HepG2 (cell line): ENCODE results near the gene CSMD2. TPM values are rescaled to one million over a fixed set of nuclear protein-coding genes. Genes with fewer than 3 reads are reported as not detected.

Experiments
- ATAC-seq: fragments of 200-7000 bp; cut with Tn5 transposase; 3 replicates; pipeline ENCODE4 v1.9.1; 2020; ENCODE audit warnings: mild to moderate bottlenecking, moderate library complexity
- BruUV-seq: library from RNA; stranded (reverse); fragments of 400-500 nt; replicated peaks from 2 replicates; lab custom pipeline; 2021; lab: Mats Ljungman, UMichigan
- CTCF ChIA-PET: fragments of 300-600 bp; formaldehyde crosslinking; extraction: SDS; loops from one replicate; lab custom pipeline; 2021; ENCODE audit warnings: low total read pairs, inconsistent platforms, low intra/inter-chr PET ratio; lab: Yijun Ruan, JAX
- POLR2A ChIA-PET: fragments of 350-600 bp; sonication (Branson Sonifier 250); formaldehyde crosslinking; loops from one replicate; lab custom pipeline; 2020; ENCODE audit warnings: antibody characterized with exemption, inconsistent platforms; lab: Yijun Ruan, JAX
- DNase-seq: peaks from one replicate; pipeline ENCODE4 v3.0.0-alpha.2; 2015; ENCODE audit warnings: low spot score
- FAIRE-seq: peaks from 3 replicates; lab custom pipeline; 2011; peaks lifted over from hg19 to GRCh38; lab: Jason Lieb, UNC
- H2AFZ ChIP-seq: one replicate; pipeline ENCODE4 v1.6.1; 2011; ENCODE audit warnings: low read length, inconsistent platforms
- H3K27ac ChIP-seq: fragments of 300-600 bp; 3 replicates; pipeline ENCODE4 v1.8.0; 2011; ENCODE audit warnings: mixed run types, mild to moderate bottlenecking, mixed read lengths, low read length, inconsistent platforms; ENCODE audit not compliant: insufficient read depth; ENCODE audit errors: extremely low read length
- H3K27me3 ChIP-seq, 2 experiments: fragments of 200-600 bp in 1 of 2; 2 replicates in 1 of 2; 3 replicates in 1 of 2; pipeline versions ENCODE4 v1.6.0 to v1.8.0; 2011; ENCODE audit warnings: low read length in 2 of 2, mild to moderate bottlenecking in 2 of 2, moderate library complexity in 2 of 2, inconsistent platforms in 1 of 2; ENCODE audit not compliant: insufficient read depth in 2 of 2, control insufficient read depth in 1 of 2
- H3K36me3 ChIP-seq, 2 experiments: fragments of 200-600 bp in 1 of 2; replicated peaks in 1 of 2; 2 replicates in 1 of 2; 3 replicates in 1 of 2; pipeline versions ENCODE4 v1.5.1 to v1.8.0; 2011; ENCODE audit warnings: low read length in 2 of 2, inconsistent platforms in 1 of 2; ENCODE audit not compliant: insufficient read depth in 2 of 2, control insufficient read depth in 1 of 2
- H3K4me1 ChIP-seq: 2 replicates; pipeline ENCODE4 v1.5.1; 2012; ENCODE audit warnings: low read length, inconsistent platforms; ENCODE audit not compliant: insufficient read depth
- H3K4me2 ChIP-seq: 2 replicates; pipeline ENCODE4 v1.6.0; 2011; ENCODE audit warnings: low read depth, low read length, inconsistent platforms
- H3K4me3 ChIP-seq, 3 experiments: fragments of 200-600 bp in 1 of 3; sonication (generic), shearing (Covaris generic) in 1 of 3; replicated peaks in 1 of 3; 2 replicates each; pipeline ENCODE4 v1.5.1; 2011 to 2016; ENCODE audit warnings: low read length in 3 of 3, inconsistent platforms in 2 of 3, low read depth in 2 of 3, mild to moderate bottlenecking in 2 of 3, control low read depth in 1 of 3, mixed read lengths in 1 of 3; ENCODE audit not compliant: insufficient read depth in 1 of 3
- H3K79me2 ChIP-seq: one replicate; pipeline ENCODE4 v1.6.1; 2011; ENCODE audit warnings: low read length, inconsistent platforms; ENCODE audit not compliant: insufficient read depth
- H3K9ac ChIP-seq: 2 replicates; pipeline ENCODE4 v1.6.0; 2011; ENCODE audit warnings: mild to moderate bottlenecking, low read depth, low read length, inconsistent platforms; ENCODE audit not compliant: insufficient read depth
- H3K9me3 ChIP-seq: 2 replicates; pipeline ENCODE4 v1.5.1; 2012; ENCODE audit warnings: mild to moderate bottlenecking, low read length
- H4K20me1 ChIP-seq: 2 replicates; pipeline ENCODE4 v1.6.0; 2011; ENCODE audit warnings: inconsistent platforms, mild to moderate bottlenecking, low read length, moderate library complexity; ENCODE audit not compliant: insufficient read depth
- CAMTA2 ChIP-seq: sonication (generic); formaldehyde crosslinking; IDR thresholded peaks from 2 replicates; pipeline ENCODE4 v1.4.0; 2020; ENCODE audit warnings: mild to moderate bottlenecking, missing genetic modification reagents, borderline replicate concordance
- CERS6 ChIP-seq: sonication (generic); formaldehyde crosslinking; IDR thresholded peaks from 2 replicates; pipeline ENCODE4 v1.5.0; 2020; ENCODE audit warnings: missing genetic modification reagents
- FOXA3 ChIP-seq: IDR thresholded peaks from 2 replicates; pipeline ENCODE4 v1.6.1; 2016; ENCODE audit warnings: missing genetic modification reagents, missing compliant biosample characterization
- HNRNPH1 ChIP-seq: fragments of 200-400 bp; formaldehyde crosslinking; optimal IDR thresholded peaks from 2 replicates; pipeline ENCODE3; 2017; ENCODE audit warnings: mild to moderate bottlenecking, low read depth, low read length
- REST ChIP-seq, 2 experiments: IDR thresholded peaks; 2 replicates each; pipeline ENCODE4 v1.6.1; 2011 to 2012; ENCODE audit warnings: low read length in 2 of 2, borderline replicate concordance in 1 of 2, low read depth in 1 of 2, mild to moderate bottlenecking in 1 of 2, moderate library complexity in 1 of 2
- SRSF1 ChIP-seq: fragments of 200-400 bp; formaldehyde crosslinking; optimal IDR thresholded peaks from 2 replicates; pipeline ENCODE3; 2017; ENCODE audit warnings: mild to moderate bottlenecking, low read depth, low read length, moderate library complexity
- SRY ChIP-seq: sonication (generic); formaldehyde crosslinking; IDR thresholded peaks from 2 replicates; pipeline ENCODE4 v1.8.0; 2022; ENCODE audit warnings: mild to moderate bottlenecking, missing genetic modification reagents
- STAT5B ChIP-seq: sonication (generic); formaldehyde crosslinking; IDR thresholded peaks from 2 replicates; pipeline ENCODE4 v1.4.0; 2020; ENCODE audit warnings: missing genetic modification reagents
- STAT6 ChIP-seq: sonication (generic); formaldehyde crosslinking; IDR thresholded peaks from 2 replicates; pipeline ENCODE4 v1.4.0; 2020; ENCODE audit warnings: missing genetic modification reagents, mild to moderate bottlenecking, borderline replicate concordance
- ZNF30 ChIP-seq: sonication (generic); formaldehyde crosslinking; IDR thresholded peaks from 2 replicates; pipeline ENCODE4 v1.5.0; 2020; ENCODE audit warnings: mild to moderate bottlenecking, missing genetic modification reagents
- ZNF7 ChIP-seq: IDR thresholded peaks from 2 replicates; pipeline ENCODE4 v1.6.1; 2016; ENCODE audit warnings: missing biosample characterization, missing genetic modification reagents
- ZNF761 ChIP-seq: sonication (generic); formaldehyde crosslinking; conservative IDR thresholded peaks from 2 replicates; pipeline ENCODE4 v1.4.0; 2020; ENCODE audit warnings: mild to moderate bottlenecking, missing genetic modification reagents
- ZSCAN29 ChIP-seq: sonication (generic); formaldehyde crosslinking; conservative IDR thresholded peaks from 2 replicates; pipeline ENCODE4 v1.4.0; 2020; ENCODE audit warnings: mild to moderate bottlenecking, missing genetic modification reagents
- whole genome bisulfite sequencing: methylation state at CpG from one replicate; pipeline ENCODE4 v1.1.6; 2017; ENCODE audit warnings: low lambda C conversion rate; 5-methylcytosine and 5-hydroxymethylcytosine counted together
- in situ Hi-C: cut with HindIII; loops from 2 replicates; pipeline ENCODE4 v1.10.0; 2017; ENCODE audit warnings: low pct_unique_long_range_greater_than_20kb; ENCODE audit not compliant: extremely low pct_ligation_motif_present
- intact Hi-C: fragments of 100-400 bp; cut with micrococcal nuclease; formaldehyde crosslinking; loops from one replicate; pipeline ENCODE4 v1.10.0; 2022; ENCODE audit not compliant: unreplicated experiment
- polyA plus RNA-seq, 8 experiments: library from polyadenylated mRNA; depleted of rRNA in 3 of 8; stranded (reverse) in 7 of 8; unstranded in 1 of 8; fragments of >200 nt; fragmentation: Illumina TruSeq in 4 of 8; extraction: Trizol in 4 of 8; gene quantifications; 2 replicates each; pipeline versions ENCODE4 v1.2.1 to v1.2.3, GENCODE V29; 2011 to 2016; ENCODE audit warnings: low read depth in 4 of 8, missing spikeins in 1 of 8, mixed read lengths in 1 of 8; ENCODE audit not compliant: insufficient read depth in 1 of 8
- total RNA-seq, 5 experiments: library from RNA; depleted of rRNA; stranded (reverse); fragments of >200 nt; fragmentation: Illumina TruSeq; extraction: Trizol; gene quantifications; 2 replicates each; pipeline ENCODE4 v1.2.3, GENCODE V29; 2016; ENCODE audit warnings: low read depth in 1 of 5

CSMD2 gene
- total and polyA plus RNA-seq, 2 of the 13 experiments (the other 11 are each of a cell fraction or from before 2014, with no cell fraction given): not detected

DNA sequence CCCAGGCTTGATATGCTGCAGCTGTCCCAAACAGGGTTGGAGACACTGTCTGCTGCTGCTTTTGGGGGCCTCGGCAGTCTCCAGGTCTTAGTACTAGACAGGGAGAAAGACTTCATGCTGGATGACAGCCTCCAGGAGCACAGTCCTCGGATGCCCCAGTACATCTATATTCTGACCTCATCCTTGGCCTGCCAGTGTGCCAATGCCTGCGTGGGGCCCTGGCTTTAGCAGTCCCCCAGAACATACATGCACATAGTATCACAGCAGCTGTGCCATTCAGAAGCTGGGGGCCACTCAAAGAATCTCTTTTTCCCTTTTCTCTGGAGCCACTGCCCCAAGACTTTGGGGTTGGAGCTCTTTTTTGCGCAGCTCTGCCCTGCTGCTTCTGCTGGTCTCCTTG lies 697.0 kb downstream of the CSMD2 start (continued):
- no peak for TF ChIP-seq REST (IDR thresholded peaks at IDR 0.05; ENCODE audit: borderline replicate concordance in 1 of 2, low read depth in 1 of 2, low read length in 2 of 2)
- no peak for TF ChIP-seq ZNF7 (CRISPR knock-in tag)

GRCh38 chr1:33466159-33466558 lies 698.9 kb downstream of the CSMD2 start:
- in situ Hi-C loops: loop anchor here (10.0 kb wide), 1 partner anchor 91 kb away; no protein-coding TSS in a partner anchor
- H4K20me1 ChIP-seq: no peaks in the 10 kb centered on the region
- H3K36me3 ChIP-seq: no peaks in the 10 kb centered on the region
- ChIA-PET POLR2A (no interaction called here), CTCF (no interaction called here)
- H2AFZ ChIP-seq: no peak overlapping the region
- BruUV-seq: no TSS peak
- no peak for DNase-seq
- H3K79me2 ChIP-seq: no peaks in the 10 kb centered on the region
- no peak overlapping the region for H3K27ac ChIP-seq
- H3K9me3 ChIP-seq: no peaks in the 10 kb centered on the region
- H3K4me3 ChIP-seq: no peak overlapping the region
- no peak overlapping the region for H3K9ac ChIP-seq
- H3K27me3 ChIP-seq: peaks cover 3 to 12% of the 10 kb centered on the region in 2 experiments; a peak in 2 of 5 replicates
- ATAC-seq: no peak
- TF ChIP-seq STAT6 (CRISPR knock-in tag) (no peak), SRSF1 (no peak), SRY (CRISPR knock-in tag) (no peak), FOXA3 (CRISPR knock-in tag) (no peak), HNRNPH1 (no peak), ZNF761 (CRISPR knock-in tag) (no peak), CAMTA2 (CRISPR knock-in tag) (no peak), CERS6 (CRISPR knock-in tag) (no peak), ZNF30 (CRISPR knock-in tag) (no peak), STAT5B (CRISPR knock-in tag) (no peak), ZSCAN29 (CRISPR knock-in tag) (no peak)
- intact Hi-C loops: no loop called here
- WGBS: 72% methylated on average over 6 of the region's 6 CpGs
- no peak overlapping the region for H3K4me2 ChIP-seq
- no peak for FAIRE-seq
- H3K4me1 ChIP-seq: peaks cover 9% of the 10 kb centered on the region
